SK-N-MC (cell line): ENCODE data around the gene KIF26B.

Experiments
- DNase-seq: peaks from one replicate; pipeline ENCODE4 v3.0.0-alpha.2; 2011; ENCODE audit warnings: low read depth, low spot score
- H3K27ac ChIP-seq: fragments of 200-600 bp; sonication (generic); 2 replicates; pipeline ENCODE4 v1.5.1; 2016; ENCODE audit warnings: mixed run types
- H3K36me3 ChIP-seq: fragments of 200-600 bp; sonication (generic); 2 replicates; pipeline ENCODE4 v1.6.1; 2017; ENCODE audit warnings: antibody characterized with exemption, low read length, mixed read lengths; ENCODE audit not compliant: insufficient read depth
- H3K4me3 ChIP-seq: fragments of 200-600 bp; sonication (generic); 2 replicates; pipeline ENCODE4 v1.5.1; 2016
- H3K9ac ChIP-seq: fragments of 200-600 bp; sonication (generic); 2 replicates; pipeline ENCODE4 v1.8.0; 2017; ENCODE audit warnings: mixed run types, mixed read lengths; ENCODE audit not compliant: insufficient read length
- H3K9me3 ChIP-seq: fragments of 200-600 bp; sonication (generic); 2 replicates; pipeline ENCODE4 v1.6.1; 2017; ENCODE audit warnings: low read depth, mild to moderate bottlenecking, antibody characterized with exemption, low read length, moderate library complexity, mixed read lengths
- EZH2 ChIP-seq: fragments of 200-600 bp; sonication (generic); IDR thresholded peaks from one replicate; pipeline ENCODE4 v1.6.1; 2017; ENCODE audit warnings: antibody characterized with exemption
- FOXP2 ChIP-seq: optimal IDR thresholded peaks from 2 replicates; pipeline ENCODE3; 2011; ENCODE audit warnings: mild to moderate bottlenecking, moderate library complexity; ENCODE audit not compliant: insufficient read depth; ENCODE audit errors: extremely low read length, control extremely low read depth
- POLR2AphosphoS5 ChIP-seq: IDR thresholded peaks from 2 replicates; pipeline ENCODE4 v1.6.1; 2012; ENCODE audit warnings: mild to moderate bottlenecking, low read depth, low read length, borderline replicate concordance

Gene KIF26B

GRCh38 chr1:245207801-245208200 is 53.0 kb downstream of the KIF26B start:
- no peak for TF ChIP-seq POLR2AphosphoS5
- no peak for TF ChIP-seq EZH2
- no peak for TF ChIP-seq FOXP2
- DNase-seq, result no peak
- Histone ChIP-seq H3K9me3 (no peaks in the 10 kb centered on the region), H3K4me3 (no peak overlapping the region), H3K36me3 (no peaks in the 10 kb centered on the region), H3K27ac (no peak overlapping the region), H3K9ac (no peak overlapping the region)

GRCh38 chr1:245209658-245210435 is 55.1 kb downstream of the KIF26B start:
- TF ChIP-seq POLR2AphosphoS5 (no peak), EZH2 (no peak), FOXP2 (no peak)
- Histone ChIP-seq H3K27ac (no peak overlapping the region), H3K4me3 (no peak overlapping the region), H3K9ac (no peak overlapping the region), H3K9me3 (no peaks in the 10 kb centered on the region), H3K36me3 (no peaks in the 10 kb centered on the region)
- DNase-seq, result no peak

GRCh38 chr1:245211035-245211749 is 56.4 kb downstream of the KIF26B start:
- TF ChIP-seq EZH2 (no peak), POLR2AphosphoS5 (no peak), FOXP2 (no peak)
- no peak for DNase-seq
- Histone ChIP-seq H3K36me3 (no peaks in the 10 kb centered on the region), H3K9me3 (no peaks in the 10 kb centered on the region), H3K4me3 (no peak overlapping the region), H3K9ac (no peak overlapping the region), H3K27ac (no peak overlapping the region)

- H3K9ac ChIP-seq, result no peak overlapping the region
- no peak overlapping the region for H3K27ac ChIP-seq
- no peaks in the 10 kb centered on the region for H3K36me3 ChIP-seq
- no peak for DNase-seq
- no peak overlapping the region for H3K4me3 ChIP-seq
- no peak for TF ChIP-seq EZH2
- no peak for TF ChIP-seq POLR2AphosphoS5
- no peaks in the 10 kb centered on the region for H3K9me3 ChIP-seq
Measured at GRCh38 chr1:245211761-245212160, 57.0 kb downstream of the KIF26B start.

- no peak overlapping the region for H3K9ac ChIP-seq
Measured at GRCh38 chr1:245212221-245212710, 57.5 kb downstream of the KIF26B start.

GRCh38 chr1:245213066-245213831 is 58.5 kb downstream of the KIF26B start:
- no peaks in the 10 kb centered on the region for H3K36me3 ChIP-seq
- TF ChIP-seq FOXP2, result no peak
- no peak for TF ChIP-seq EZH2
- no peak for TF ChIP-seq POLR2AphosphoS5
- no peak for DNase-seq
- no peak overlapping the region for H3K9ac ChIP-seq
- H3K4me3 ChIP-seq, result no peak overlapping the region
- no peak overlapping the region for H3K27ac ChIP-seq
- no peaks in the 10 kb centered on the region for H3K9me3 ChIP-seq

More at GRCh38 chr1:245212221-245212710, 57.5 kb downstream of the KIF26B start:
- H3K27ac ChIP-seq, result no peak overlapping the region
- no peak overlapping the region for H3K4me3 ChIP-seq
- DNase-seq, result no peak
- H3K9me3 ChIP-seq, result no peaks in the 10 kb centered on the region
- TF ChIP-seq FOXP2, result no peak
- TF ChIP-seq EZH2, result no peak
- no peak for TF ChIP-seq POLR2AphosphoS5
- H3K36me3 ChIP-seq, result no peaks in the 10 kb centered on the region

- no peak for TF ChIP-seq POLR2AphosphoS5
- no peak for TF ChIP-seq FOXP2
- no peak for TF ChIP-seq EZH2
- DNase-seq, result no peak
- no peaks in the 10 kb centered on the region for H3K9me3 ChIP-seq
- no peak overlapping the region for H3K9ac ChIP-seq
- no peaks in the 10 kb centered on the region for H3K36me3 ChIP-seq
- H3K4me3 ChIP-seq, result no peak overlapping the region
- H3K27ac ChIP-seq, result no peak overlapping the region
Measured at GRCh38 chr1:245215071-245215470, 60.3 kb downstream of the KIF26B start.
